OCI-LY3 (cell line): Measurements from ENCODE around the gene CNDP2.

ENCODE experiments used
- EZH2phosphoT487 ChIP-seq: fragments of 200-600 bp; shearing (Covaris generic); IDR thresholded peaks from 2 replicates; pipeline ENCODE4 v1.6.1; 2018; ENCODE audit warnings: antibody characterized with exemption, mixed run types, low read depth
- TF ChIP-seq, protein P1 (sequence below): fragments of 200-600, 300-600 bp; sonication (generic); IDR thresholded peaks from 2 replicates; pipeline ENCODE4 v1.5.1; 2014; ENCODE audit warnings: antibody characterized with exemption, low read length, low read depth

DNA sequence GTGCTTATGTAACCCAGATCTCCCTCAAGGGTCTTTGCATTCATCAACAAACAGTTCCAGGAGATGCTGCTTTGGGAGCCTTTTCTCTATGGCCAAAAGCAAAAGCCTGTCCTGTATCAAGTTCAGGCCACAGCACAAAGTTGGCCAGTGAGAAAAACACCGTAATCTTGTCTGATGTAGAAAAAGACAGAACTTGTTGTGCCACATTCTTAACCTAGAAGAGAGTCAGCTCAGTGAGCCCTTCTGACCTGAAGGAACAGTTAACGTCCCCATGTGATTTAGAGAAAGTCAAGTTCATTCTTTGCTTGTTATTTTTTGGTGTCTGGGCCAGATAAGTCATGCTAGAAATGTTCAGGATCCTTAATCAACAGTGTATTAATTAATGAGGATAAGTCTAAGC is 30.3 kb downstream of the CNDP2 start:
- TF ChIP-seq, protein P1, sequence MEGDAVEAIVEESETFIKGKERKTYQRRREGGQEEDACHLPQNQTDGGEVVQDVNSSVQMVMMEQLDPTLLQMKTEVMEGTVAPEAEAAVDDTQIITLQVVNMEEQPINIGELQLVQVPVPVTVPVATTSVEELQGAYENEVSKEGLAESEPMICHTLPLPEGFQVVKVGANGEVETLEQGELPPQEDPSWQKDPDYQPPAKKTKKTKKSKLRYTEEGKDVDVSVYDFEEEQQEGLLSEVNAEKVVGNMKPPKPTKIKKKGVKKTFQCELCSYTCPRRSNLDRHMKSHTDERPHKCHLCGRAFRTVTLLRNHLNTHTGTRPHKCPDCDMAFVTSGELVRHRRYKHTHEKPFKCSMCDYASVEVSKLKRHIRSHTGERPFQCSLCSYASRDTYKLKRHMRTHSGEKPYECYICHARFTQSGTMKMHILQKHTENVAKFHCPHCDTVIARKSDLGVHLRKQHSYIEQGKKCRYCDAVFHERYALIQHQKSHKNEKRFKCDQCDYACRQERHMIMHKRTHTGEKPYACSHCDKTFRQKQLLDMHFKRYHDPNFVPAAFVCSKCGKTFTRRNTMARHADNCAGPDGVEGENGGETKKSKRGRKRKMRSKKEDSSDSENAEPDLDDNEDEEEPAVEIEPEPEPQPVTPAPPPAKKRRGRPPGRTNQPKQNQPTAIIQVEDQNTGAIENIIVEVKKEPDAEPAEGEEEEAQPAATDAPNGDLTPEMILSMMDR, result no peak
- TF ChIP-seq EZH2phosphoT487, result no peak
